HG03045 (cell line): ENCODE results near the gene AGPAT3.
"Not testable (repeated sequence)": the region's sequence is repeated elsewhere in the genome, so short reads cannot be mapped to it uniquely, and the experiment has no call there.

Experiments used
- ATAC-seq: cut with Tn5 transposase; IDR thresholded peaks from one replicate; pipeline ENCODE4 v1.9.1; 2021; ENCODE audit warnings: mild to moderate bottlenecking, moderate library complexity; ENCODE audit not compliant: unreplicated experiment

Gene AGPAT3, protein sequence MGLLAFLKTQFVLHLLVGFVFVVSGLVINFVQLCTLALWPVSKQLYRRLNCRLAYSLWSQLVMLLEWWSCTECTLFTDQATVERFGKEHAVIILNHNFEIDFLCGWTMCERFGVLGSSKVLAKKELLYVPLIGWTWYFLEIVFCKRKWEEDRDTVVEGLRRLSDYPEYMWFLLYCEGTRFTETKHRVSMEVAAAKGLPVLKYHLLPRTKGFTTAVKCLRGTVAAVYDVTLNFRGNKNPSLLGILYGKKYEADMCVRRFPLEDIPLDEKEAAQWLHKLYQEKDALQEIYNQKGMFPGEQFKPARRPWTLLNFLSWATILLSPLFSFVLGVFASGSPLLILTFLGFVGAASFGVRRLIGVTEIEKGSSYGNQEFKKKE

DNA sequence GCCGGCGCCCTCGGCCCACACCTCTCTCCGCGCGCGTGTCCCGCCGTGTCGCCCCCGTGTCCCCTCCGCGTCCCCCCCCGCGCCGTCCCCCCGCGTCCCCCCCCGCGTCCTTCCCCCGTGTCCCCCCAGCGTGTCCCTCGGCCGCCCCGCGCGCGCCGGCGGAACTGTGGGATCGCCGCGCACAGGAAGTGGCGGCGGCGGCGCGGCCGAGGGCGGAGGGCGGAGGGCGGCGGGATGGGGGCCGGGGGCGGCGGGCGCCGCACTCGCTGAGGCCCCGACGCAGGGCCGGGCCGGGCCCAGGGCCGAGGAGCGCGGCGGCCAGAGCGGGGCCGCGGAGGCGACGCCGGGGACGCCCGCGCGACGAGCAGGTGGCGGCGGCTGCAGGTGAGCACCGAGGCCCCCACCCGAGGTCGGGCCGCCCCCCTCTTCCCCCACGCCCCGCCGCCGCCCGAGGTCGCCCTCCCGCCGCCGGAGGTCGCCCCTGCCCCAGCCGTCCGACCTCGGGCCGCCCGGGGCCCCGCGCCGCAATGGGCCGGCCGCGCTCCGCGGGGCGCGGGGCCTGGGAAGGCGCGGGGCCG is at the start of gene AGPAT3:
TSS of gene AGPAT3 (plus strand) at position 262 of the 578 bp plus-strand sequence. CDS start 94,459 bp downstream, outside the sequence.
- no peak for ATAC-seq

DNA sequence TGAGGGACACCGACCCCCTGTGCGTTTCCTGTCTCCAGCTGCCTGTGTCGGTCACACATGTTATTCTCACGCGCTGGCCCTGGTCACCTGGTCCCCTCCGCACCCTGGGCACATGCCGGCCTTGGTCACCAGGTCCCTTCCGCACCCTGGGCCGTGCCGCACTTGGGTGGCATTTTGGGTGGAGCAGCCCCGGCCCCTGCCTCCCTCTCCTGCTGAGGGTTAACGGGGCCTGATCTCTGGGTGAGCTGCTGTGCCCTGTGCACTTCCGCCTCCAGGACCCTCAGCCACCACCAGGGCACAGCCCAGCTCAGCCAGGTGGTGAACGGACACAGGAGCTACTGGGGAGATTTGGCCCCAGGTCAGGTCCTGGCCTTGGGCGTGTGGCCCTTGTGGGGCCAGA is 49.0 kb upstream of the AGPAT3 start:
- no peak for ATAC-seq

DNA sequence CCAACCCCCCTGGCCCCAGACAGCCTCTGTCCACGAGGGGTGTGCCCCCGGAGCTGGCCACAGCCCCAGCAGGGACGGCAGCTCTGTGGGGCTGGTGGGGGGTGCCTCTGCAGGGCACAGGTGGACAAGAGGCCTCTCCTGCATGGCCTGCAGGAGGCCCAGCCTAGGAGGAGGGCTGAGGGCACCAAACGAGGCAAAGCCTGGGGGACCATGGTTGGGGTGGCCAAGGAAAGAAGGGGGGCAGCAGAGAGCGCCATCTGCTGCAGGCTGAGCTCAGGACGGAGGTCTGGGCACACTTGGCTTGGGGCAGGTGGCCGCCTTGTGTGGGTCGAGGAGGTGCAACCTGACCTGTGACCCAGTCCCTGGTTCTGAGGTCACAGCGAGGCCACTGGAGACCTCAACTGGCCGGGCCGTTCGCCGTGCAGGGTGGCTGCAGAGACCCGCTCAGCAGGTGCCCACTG is 48.4 kb upstream of the AGPAT3 start:
- no peak for ATAC-seq

GRCh38 chr21:43817157-43818086 is 47.6 kb upstream of the AGPAT3 start:
- ATAC-seq, result no peak

GRCh38 chr21:43818685-43819084 is 46.3 kb upstream of the AGPAT3 start:
- no peak for ATAC-seq

DNA sequence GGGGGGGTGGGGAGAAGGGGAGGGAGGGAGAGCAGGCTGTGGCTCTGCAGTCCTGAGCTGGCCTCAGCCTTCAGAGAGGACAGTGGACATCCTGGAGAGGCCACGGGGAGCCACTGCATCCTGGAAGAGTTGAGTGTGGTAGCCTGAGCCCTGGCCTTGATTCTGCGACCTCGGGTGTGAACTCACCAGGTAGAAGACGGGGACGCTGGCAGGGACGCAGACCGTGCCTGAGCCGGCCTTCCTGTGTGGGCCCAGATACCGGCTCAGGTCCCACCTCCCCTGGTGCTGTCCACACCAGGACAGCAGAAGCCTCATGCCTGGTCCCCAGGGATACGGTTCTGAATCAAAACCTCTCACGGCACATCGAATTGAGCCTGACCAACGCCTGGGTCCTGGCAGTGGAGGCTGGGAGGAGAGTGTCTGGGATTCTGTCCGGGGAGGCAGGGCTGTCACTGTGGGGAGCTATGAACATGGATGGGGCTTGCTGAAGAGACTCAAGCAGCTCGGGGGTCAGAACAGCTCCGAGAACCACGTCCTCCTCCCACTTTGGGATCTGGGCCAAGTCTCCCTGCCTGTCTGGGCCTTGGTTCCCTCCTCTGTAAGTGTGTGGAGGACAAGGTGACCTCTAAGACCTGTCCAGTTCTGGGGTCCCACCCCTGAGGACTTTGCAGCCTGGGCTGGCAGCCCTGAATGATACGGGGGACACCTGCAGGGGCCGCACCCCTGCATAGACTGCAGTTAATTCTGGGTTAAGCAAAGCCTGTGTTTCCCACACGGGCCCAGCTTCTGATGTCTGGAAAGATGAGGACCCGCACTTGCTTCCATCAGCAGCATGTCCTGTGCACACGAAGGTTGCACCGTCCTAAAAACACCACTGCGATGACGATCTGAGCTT is 45.3 kb upstream of the AGPAT3 start:
- ATAC-seq, result no peak

DNA sequence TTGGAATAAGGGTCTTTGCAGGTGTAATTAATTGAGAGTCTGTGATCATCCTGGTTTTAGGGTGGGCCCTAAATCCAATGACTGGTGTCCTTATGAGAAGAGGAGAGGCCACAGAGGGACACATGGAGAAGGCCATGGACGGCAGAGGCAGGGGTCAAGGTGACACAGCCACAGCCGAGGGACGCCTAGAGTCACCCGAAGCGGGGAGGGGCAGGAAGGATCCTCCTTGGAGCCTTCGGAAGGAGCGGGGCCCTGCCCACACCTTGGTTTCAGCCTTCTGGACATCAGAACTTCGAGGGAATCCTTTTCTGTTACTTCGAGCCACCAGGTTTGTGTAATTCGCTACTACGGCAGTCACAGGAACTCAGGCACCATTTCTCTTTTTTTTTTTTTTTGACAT is 44.6 kb upstream of the AGPAT3 start:
- ATAC-seq, result no peak

DNA sequence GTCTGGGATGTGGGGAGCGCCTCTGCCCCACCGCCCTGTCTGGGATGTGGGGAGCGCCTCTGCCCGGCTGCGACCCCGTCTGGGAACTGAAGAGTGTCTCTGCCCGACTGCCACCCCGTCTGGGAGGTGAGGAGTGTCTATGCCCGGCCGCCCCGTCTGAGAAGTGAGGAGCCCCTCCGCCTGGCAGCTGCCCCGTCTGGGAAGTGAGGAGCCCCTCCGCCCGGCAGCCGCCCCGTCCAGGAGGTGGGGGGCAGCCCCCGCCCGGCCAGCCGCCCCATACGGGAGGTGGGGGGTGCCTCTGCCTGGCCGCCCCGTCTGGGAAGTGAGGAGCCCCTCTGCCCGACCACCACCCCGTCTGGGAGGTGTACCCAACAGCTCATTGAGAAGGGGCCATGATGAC is 42.9 kb upstream of the AGPAT3 start:
- ATAC-seq, result not testable (repeated sequence)

DNA sequence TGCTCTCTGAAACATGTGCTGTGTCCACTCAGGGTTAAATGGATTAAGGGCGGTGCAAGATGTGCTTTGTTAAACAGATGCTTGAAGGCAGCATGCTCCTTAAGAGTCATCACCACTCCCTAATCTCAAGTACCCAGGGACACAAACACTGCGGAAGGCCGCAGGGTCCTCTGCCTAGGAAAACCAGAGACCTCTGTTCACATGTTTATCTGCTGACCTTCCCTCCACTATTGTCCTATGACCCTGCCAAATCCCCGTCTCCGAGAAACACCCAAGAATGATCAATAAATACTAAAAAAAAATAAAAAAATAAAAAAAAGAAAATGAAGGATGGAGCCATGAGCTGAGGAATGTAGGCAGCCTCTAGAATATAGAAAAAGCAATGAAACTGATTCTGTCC is 42.3 kb upstream of the AGPAT3 start:
- not testable (repeated sequence) for ATAC-seq

DNA sequence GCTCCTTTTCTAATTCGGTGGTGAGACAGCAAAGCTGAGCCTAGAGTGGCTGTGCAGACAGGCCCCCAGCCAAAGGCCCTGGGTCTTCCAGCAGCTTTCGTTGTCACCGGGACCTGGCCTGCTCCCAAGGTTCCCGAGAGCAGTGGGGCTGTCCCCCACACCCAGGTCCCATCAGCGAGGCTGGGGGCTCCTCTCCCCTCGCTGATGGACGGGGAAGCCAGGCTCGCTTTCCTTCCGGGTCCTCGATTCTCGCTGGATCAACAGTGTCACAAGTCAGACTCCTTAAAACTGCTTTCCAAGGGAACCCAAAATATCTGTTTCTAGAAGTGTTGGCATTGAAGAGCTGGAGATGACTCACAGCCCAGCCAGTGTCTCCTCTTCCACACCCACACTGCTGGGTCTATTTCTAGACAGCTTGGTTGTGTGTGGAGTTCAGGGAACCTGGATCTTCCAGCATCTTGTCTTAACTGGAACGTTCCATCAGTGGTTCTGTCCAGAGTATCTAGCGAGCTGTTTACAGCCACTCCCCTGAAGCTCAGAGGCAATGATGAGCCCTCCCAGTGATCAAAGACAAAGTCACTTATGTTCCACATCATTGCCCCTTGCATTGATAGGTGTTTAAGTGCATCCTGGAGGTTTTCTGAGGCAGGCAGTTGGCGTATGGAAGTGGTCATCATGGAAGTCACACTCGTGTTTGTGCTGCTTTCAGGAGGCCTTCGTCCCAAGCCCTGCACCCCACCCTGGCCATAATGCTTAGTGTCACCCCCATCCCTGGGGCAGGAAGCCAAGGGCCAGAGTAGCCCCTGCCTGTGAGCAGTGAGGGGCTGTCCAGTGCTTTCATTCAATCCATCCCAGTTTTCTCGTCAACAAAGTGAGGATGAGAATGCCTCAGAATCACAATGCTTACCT is 40.4 kb upstream of the AGPAT3 start:
- ATAC-seq, result no peak

DNA sequence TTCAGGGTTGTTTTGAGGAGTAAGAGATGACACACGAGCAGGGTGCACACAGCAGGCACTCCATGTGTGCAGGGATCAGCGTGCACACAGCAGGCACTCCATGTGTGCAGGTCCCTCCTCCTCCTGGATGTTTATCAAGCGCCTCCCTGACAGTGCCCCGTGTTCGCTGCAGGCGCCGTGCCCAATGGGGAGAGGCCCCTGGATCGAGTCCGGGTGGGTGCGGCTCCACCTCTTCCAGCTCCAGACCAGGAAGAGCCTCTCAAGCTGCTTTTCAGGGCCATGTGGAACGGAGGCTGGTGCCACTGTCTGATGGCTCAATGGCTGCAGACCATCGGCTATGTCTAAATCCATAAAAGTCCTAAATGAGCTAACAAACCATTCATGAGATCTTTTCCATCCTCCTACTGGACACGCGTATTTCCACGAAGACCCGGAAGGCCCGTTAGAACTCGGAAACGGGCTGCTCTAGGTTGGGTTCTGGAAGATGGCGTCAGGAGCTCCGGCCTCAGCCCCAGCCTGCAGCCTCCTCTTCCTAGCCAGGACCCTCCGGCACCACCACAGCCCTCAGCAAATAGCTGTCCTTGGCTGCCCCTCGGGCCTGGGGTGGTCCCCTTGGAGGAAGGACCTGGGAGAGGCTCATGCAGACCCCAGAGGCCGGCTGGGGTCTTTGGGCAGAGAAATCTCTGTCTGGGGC is 39.6 kb upstream of the AGPAT3 start:
- no peak for ATAC-seq

DNA sequence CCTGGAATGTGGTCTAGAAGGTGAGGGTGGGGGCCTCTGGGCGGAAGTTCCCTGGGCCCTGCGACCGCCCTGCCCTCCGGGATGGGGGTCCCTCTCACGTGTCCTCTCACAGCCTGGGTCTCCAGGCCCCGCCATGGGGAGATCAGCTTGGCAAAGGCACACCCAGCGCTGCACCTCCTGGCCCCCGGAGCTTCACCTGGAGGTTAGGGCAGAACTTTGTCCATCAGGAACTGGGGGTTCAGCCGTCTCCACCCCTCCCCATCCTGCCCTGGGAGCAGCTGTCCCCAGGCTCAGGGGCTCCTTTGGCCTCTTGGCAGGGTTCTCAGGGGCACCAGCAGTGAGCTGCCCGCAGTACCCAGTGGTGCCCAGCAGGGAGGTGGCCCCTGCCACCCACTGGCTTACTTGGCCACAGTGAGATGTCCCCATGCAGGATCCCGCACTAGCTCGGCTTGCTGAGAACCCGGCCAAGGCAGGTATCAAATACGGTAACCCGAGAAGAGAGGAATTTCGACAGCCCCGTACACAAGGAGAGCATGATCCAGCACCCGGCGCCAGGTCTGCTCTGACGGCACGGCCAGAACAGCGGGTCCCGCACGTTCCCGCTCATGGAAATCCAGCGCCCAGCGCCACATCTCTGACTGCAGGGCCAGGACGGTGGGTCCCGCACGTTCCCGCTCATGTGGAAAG is 38.9 kb upstream of the AGPAT3 start:
- no peak for ATAC-seq

DNA sequence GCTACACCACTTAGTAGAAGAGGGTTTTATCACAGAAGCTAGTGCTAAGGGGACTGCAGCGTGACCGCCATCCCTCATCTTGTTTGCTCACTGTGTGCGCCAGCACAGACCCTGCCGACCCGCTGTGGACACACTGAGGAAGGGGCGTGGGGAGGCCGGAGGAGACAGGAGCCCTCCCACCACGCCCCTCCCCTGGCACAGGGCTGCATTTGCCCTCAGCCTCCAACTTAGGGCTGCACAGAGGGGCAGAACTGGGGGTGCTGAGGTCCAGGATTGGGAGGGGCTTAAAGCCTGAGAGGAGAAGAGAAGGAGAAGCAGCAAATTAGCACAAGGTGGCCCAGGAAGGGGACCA is 38.4 kb upstream of the AGPAT3 start:
- ATAC-seq, result no peak

- no peak for ATAC-seq
These were observed 37.9 kb upstream of the AGPAT3 start for GRCh38 chr21:43827015-43827611.

DNA sequence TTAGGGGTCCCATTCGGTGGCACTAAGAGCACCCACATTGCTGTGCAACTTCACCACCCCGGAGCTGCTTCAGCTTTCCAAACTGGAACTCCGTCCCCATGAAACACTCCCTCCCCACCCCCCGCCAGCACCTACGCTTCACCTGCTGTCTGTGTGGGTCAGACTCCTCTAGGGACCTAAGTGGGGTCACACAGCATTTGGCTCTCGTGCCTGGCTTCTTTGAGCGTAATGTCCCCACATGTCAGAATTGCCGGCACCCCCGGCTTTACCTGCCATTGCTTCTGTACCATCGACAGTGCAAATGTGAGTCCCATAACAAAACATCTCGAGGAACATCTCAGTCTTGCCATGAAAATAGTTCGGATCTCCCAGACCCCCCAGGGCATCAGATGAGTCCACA is 35.9 kb upstream of the AGPAT3 start:
- ATAC-seq, result no peak

DNA sequence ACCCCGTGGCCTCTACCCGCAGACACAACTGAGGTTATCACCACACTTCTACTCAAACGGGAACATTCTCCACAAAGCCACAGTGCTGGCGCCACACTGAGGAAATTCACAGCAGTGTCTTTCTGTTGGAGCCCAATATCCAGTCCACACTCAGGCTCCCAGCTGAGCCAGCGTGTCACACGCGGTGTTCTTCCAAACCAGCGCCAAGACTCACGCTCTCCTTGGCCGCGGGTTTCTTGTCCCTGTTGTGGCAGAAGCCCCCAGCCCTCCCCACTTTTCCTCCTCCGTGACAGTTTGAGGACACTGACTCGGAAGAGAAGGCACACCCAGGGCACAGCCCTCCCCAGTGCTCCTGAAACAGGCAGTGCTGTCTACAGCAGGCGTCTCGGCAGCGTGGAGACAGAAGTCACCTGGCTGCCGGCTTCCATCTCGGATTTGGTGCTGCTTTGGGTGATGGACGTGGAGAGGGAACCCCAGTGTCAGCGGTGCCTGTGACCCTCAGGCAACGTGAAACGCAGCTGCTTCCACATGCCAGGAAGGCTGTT is 35.4 kb upstream of the AGPAT3 start:
- ATAC-seq, result no peak

GRCh38 chr21:43832158-43832550 is 32.9 kb upstream of the AGPAT3 start:
- no peak for ATAC-seq

DNA sequence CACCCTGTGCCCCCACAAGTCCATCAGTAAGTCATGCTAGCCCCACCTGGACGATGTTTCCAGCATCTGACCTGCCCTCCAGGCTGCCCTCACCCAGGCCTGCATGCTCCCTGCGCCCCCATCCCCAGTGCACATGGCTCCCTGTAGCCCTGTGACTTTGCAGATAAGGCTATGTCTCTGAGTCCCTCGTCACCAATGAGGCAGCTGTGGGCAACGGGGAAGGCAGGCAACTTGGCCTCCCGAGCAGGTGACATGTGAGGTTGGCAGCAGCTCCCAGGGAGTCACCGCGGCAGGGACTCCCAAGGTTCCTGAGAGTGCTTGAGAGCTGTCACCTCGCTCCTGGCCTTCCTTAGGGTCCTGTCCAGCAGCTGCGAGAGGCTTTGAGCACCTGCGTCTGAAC is 32.4 kb upstream of the AGPAT3 start:
- no peak for ATAC-seq
